Ramos (cell line): ENCODE measurements around the gene KIAA2012.

Experiments used
- in situ Hi-C: fragments of 300-500 bp; cut with MboI; formaldehyde crosslinking; loops from one replicate; pipeline ENCODE4 v1.14.3; 2022; ENCODE audit warnings: low sequenced_read_pairs; ENCODE audit not compliant: unreplicated experiment

The KIAA2012 gene

DNA sequence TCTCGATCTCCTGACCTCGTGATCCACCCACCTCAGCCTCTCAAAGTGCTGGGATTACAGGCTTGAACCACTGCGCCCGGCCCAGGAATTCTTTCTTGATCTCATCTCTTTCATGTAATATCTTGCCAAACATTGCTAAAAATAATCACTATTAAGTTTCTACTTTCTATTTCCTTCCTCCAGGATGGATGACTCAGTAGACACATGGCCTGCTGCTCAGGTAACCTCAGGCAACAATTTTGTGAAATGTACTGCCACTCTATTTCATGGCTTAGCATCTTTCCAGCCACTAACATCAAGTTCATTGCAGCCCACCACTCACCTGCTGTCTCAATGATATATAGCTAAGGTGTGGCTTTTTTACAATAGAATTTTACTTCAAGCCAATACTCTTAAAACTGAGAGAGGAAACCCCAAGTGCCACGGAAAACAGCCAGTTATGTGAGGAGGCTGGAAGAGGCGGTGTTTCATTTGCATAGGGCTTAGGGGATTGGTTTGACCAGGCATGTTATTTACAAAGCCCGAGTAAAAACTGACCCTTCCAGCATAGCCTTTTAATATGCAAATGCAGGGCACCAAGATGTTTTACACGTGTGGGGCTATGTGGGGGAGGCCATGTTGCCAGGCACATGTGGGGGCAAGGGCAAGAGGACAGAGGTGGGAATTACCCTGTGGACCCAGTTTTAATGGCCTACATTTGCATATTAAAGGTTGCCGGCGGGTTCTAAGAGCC, 176.6 kb downstream of the KIAA2012 start:
- in situ Hi-C loops = no loop called here

DNA sequence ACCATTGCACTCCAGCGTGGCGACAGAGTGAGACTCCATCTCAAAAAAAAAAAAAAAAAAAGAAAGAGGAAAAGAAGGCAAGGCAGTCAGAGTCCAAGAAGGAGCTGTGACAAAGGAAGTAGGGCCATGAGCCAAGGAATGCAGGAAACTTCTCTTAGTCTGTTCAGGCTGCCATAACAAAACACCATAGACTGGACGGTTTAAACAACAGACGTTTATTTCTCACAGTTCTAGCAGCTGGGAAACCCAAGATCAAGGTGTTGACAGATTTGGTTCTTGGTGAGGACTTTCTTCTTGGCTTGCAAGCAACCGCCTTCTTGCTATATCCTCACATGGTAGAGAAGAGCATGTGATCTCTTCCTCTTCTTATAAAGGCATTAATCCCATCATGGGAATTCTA, 178.4 kb downstream of the KIAA2012 start:
- in situ Hi-C loops = no loop called here
